ENCODE measurements around the gene FADS2. TPM values are rescaled to one million over a fixed set of nuclear protein-coding genes. Genes with fewer than 3 reads are reported as not detected.

The FADS2 gene
- total and polyA plus RNA-seq, 2 of the 13 experiments (the other 11 are each of a cell fraction or from before 2014, with no cell fraction given): 90.1 to 124 TPM

DNA sequence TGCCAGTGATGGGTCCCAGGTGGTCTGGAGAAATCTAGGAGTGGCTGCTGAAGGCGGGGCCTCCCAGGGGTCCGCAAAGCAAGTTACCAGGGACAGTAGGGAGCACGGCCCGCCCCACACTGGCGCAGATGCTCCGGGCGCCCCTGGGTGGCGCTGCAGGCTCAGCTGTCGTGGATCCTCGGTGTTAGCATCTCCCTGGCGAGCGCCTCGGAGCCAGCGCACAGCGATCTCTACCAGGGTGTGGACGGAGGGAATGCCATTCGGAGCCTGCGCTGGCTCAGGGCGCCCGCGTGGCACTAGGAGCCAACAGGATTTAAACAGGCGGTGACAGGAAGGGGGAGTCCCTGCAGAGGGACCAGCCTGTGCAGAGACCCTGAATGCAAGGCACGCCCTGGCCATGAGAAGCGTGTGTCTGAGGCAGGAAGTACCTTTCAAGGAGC lies 43.1 kb downstream of the FADS2 start:
- Histone ChIP-seq H3K4me1 (ENCODE audit: insufficient read depth, low read length) (peaks cover 26% of the 10 kb centered on the region), H2AFZ (ENCODE audit: low read length) (no peak overlapping the region), H3K27ac (ENCODE audit: extremely low read length, insufficient read depth, low read length) (no peak overlapping the region), H3K79me2 (ENCODE audit: insufficient read depth, low read length) (no peaks in the 10 kb centered on the region), H3K9me3 (ENCODE audit: low read length) (no peaks in the 10 kb centered on the region), H3K4me3 (replicated peaks in 1 of 3; ENCODE audit: insufficient read depth in 1 of 3, low read depth in 2 of 3, low read length in 3 of 3) (peak overlapping the region in 2 of 3 experiments; percentile 4 to 44; a peak in 2 of 6 replicates), H3K4me2 (ENCODE audit: low read depth, low read length) (peak overlapping the region; percentile 81), H3K36me3 (replicated peaks in 1 of 2; ENCODE audit: control insufficient read depth in 1 of 2, insufficient read depth in 2 of 2, low read length in 2 of 2) (no peaks in the 10 kb centered on the region), H4K20me1 (ENCODE audit: insufficient read depth, low read length) (no peaks in the 10 kb centered on the region), H3K9ac (ENCODE audit: insufficient read depth, low read depth, low read length) (peak overlapping the region; percentile 13; the same call in 1 of the 2 replicates), H3K27me3 (ENCODE audit: control insufficient read depth in 1 of 2, insufficient read depth in 2 of 2, low read length in 2 of 2) (0 out of 5 replicates have a peak, but pooled peaks cover 0 to 6% of the 10 kb centered on the region in 2 experiments)
- peak; percentile 88 for ATAC-seq
- intact Hi-C loops (cut with micrococcal nuclease; ENCODE audit: unreplicated experiment): loop anchor here (2.0 kb wide), 1 partner anchor 212 kb away; no protein-coding TSS in a partner anchor
- DNase-seq (ENCODE audit: low spot score): peak; percentile 64
- POLR2A ChIA-PET: interaction anchor here (1.0 to 1.5 kb wide), 3 partner anchors 20 to 92 kb away, joined by 3 to 4 read pairs (median 4); partner anchors contain the start of gene FADS3
- CTCF ChIA-PET (ENCODE audit: low intra/inter-chr PET ratio, low total read pairs): interaction anchor here (0.6 to 1.6 kb wide), 7 partner anchors 26 to 210 kb away, joined by 3 to 10 read pairs (median 4); no protein-coding TSS in a partner anchor
- 15% methylated on average over 11 of the region's 24 CpGs for WGBS (ENCODE audit: low lambda C conversion rate)
- in situ Hi-C loops (cut with HindIII; ENCODE audit: extremely low pct_ligation_motif_present, low pct_unique_long_range_greater_than_20kb): loop anchor here (5.0 kb wide), 1 partner anchor 191 kb away; no protein-coding TSS in a partner anchor
- no TSS peak for BruUV-seq (replicated peaks)
- FAIRE-seq: peak; percentile 32
- 0 out of 2 replicates have a peak, but pooled peaks have one; percentile 1 for TF ChIP-seq HDAC2 (CRISPR knock-in tag; IDR thresholded peaks at IDR 0.05)
- TF ChIP-seq, protein P1, sequence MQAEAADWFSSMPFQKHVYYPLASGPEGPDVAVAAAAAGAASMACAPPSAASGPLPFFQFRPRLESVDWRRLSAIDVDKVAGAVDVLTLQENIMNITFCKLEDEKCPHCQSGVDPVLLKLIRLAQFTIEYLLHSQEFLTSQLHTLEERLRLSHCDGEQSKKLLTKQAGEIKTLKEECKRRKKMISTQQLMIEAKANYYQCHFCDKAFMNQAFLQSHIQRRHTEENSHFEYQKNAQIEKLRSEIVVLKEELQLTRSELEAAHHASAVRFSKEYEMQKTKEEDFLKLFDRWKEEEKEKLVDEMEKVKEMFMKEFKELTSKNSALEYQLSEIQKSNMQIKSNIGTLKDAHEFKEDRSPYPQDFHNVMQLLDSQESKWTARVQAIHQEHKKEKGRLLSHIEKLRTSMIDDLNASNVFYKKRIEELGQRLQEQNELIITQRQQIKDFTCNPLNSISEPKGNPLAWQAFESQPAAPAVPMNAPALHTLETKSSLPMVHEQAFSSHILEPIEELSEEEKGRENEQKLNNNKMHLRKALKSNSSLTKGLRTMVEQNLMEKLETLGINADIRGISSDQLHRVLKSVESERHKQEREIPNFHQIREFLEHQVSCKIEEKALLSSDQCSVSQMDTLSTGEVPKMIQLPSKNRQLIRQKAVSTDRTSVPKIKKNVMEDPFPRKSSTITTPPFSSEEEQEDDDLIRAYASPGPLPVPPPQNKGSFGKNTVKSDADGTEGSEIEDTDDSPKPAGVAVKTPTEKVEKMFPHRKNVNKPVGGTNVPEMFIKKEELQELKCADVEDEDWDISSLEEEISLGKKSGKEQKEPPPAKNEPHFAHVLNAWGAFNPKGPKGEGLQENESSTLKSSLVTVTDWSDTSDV (CRISPR knock-in tag; IDR thresholded peaks at IDR 0.05): no peak
- 0 out of 2 replicates have a peak, but pooled peaks have one; percentile 45 for TF ChIP-seq GATAD2A (CRISPR knock-in tag; IDR thresholded peaks at IDR 0.05)
- peak; percentile 23; the same call in 1 of the 2 replicates for TF ChIP-seq SMAD1 (CRISPR knock-in tag; IDR thresholded peaks at IDR 0.05; ENCODE audit: borderline replicate concordance, low read depth)
- TF ChIP-seq HOXA5 (CRISPR knock-in tag; IDR thresholded peaks at IDR 0.05): peak; percentile 43; the same call in 1 of the 2 replicates
- TF ChIP-seq, protein P2, sequence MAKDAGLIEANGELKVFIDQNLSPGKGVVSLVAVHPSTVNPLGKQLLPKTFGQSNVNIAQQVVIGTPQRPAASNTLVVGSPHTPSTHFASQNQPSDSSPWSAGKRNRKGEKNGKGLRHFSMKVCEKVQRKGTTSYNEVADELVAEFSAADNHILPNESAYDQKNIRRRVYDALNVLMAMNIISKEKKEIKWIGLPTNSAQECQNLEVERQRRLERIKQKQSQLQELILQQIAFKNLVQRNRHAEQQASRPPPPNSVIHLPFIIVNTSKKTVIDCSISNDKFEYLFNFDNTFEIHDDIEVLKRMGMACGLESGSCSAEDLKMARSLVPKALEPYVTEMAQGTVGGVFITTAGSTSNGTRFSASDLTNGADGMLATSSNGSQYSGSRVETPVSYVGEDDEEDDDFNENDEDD (CRISPR knock-in tag; IDR thresholded peaks at IDR 0.05; ENCODE audit: borderline replicate concordance): no peak
- TF ChIP-seq, protein P3, sequence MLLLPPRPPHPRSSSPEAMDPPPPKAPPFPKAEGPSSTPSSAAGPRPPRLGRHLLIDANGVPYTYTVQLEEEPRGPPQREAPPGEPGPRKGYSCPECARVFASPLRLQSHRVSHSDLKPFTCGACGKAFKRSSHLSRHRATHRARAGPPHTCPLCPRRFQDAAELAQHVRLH (CRISPR knock-in tag; IDR thresholded peaks at IDR 0.05; ENCODE audit: borderline replicate concordance, low read depth): peak; percentile 51; the same call in 1 of the 2 replicates
- peak; percentile 60; the same call in 1 of the 2 replicates for TF ChIP-seq ZNF768 (CRISPR knock-in tag; IDR thresholded peaks at IDR 0.05)
- TF ChIP-seq XRCC5 (optimal IDR thresholded peaks at IDR 0.05; ENCODE audit: low read length): peak; percentile 89
- no peak for TF ChIP-seq ZNF839 (CRISPR knock-in tag; IDR thresholded peaks at IDR 0.05; ENCODE audit: borderline replicate concordance)
- TF ChIP-seq ZNF619 (CRISPR knock-in tag; IDR thresholded peaks at IDR 0.05): 0 out of 2 replicates have a peak, but pooled peaks have one; percentile 57
- TF ChIP-seq NRL (CRISPR knock-in tag; IDR thresholded peaks at IDR 0.05; ENCODE audit: borderline replicate concordance): peak; percentile 44; the same call in 1 of the 2 replicates
- TF ChIP-seq SMC3 (IDR thresholded peaks at IDR 0.05; ENCODE audit: low read length): peak; percentile 39; the same call in 1 of the 2 replicates
- TF ChIP-seq SOX5 (CRISPR knock-in tag; IDR thresholded peaks at IDR 0.05; ENCODE audit: borderline replicate concordance): 0 out of 2 replicates have a peak, but pooled peaks have one; percentile 22
- TF ChIP-seq PAWR (CRISPR knock-in tag; IDR thresholded peaks at IDR 0.05; ENCODE audit: borderline replicate concordance): no peak
- peak; percentile 37; the same call in 1 of the 2 replicates for TF ChIP-seq REPIN1 (CRISPR knock-in tag; IDR thresholded peaks at IDR 0.05; ENCODE audit: borderline replicate concordance, low read depth)

Measured in HepG2 (cell line).